ENCODE measurements around the gene ACOT9. TPM values are rescaled to one million over a fixed set of nuclear protein-coding genes. Genes with fewer than 3 reads are reported as not detected.

ACOT9 gene
- total RNA-seq, 1 experiment from 2014 or later: 47.0 TPM

GRCh38 chrX:23670528-23670927 is 72.5 kb downstream of the ACOT9 start:
- H3K36me3 ChIP-seq (ENCODE audit: low read depth): peaks cover 9% of the 10 kb centered on the region
- peaks cover 11% of the 10 kb centered on the region; the same call in 1 of the 2 replicates for H3F3A ChIP-seq (ENCODE audit: insufficient read depth, low read depth)
- H2AFZ ChIP-seq: no peak overlapping the region
- TF ChIP-seq EZH2 (IDR thresholded peaks at IDR 0.05; ENCODE audit: low read depth) (no peak), CTCF (conservative IDR thresholded peaks at IDR 0.05) (no peak)
- H3K79me2 ChIP-seq (ENCODE audit: low read depth): peaks cover 19% of the 10 kb centered on the region
- no peaks in the 10 kb centered on the region for H4K20me1 ChIP-seq (ENCODE audit: insufficient read depth)
- intact Hi-C loops (cut with micrococcal nuclease; ENCODE audit: unreplicated experiment): no loop called here
- no peak overlapping the region for H3K4me2 ChIP-seq
- peaks cover 12% of the 10 kb centered on the region; the same call in 1 of the 2 replicates for H3K4me1 ChIP-seq (replicated peaks; ENCODE audit: insufficient read depth)
- no peak for DNase-seq
- H3K27ac ChIP-seq: no peak overlapping the region
- H3K9me2 ChIP-seq (ENCODE audit: insufficient read depth): no peaks in the 10 kb centered on the region
- no TSS peak for BruUV-seq (replicated peaks)
- no peak overlapping the region for H3K4me3 ChIP-seq
- CTCF ChIA-PET: no interaction called here
- POLR2A ChIA-PET (ENCODE audit: unreplicated experiment): no interaction called here
- no peaks in the 10 kb centered on the region for H3K9me3 ChIP-seq (ENCODE audit: insufficient read depth, low read depth)
- H3K27me3 ChIP-seq (ENCODE audit: insufficient read depth, low read depth): no peaks in the 10 kb centered on the region

DNA sequence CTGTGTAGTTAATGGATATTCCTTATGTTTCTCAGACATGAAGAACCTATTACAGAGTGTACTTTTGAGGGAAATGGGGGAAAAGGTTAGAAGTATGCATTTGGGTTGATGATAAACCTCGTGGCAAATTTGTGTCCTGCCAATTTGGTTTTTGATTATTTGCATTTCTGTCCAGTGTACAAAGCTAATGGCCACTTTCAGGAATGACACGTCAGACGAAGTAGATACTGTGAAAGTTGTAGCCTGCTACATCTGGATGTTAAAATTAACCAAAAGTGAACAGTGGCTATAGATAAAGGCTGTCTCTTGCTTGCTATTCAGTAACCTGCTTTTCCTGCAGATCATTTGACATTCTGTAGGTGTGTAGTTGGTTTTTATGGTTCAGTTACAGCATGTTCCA is 74.7 kb downstream of the ACOT9 start:
- intact Hi-C loops (cut with micrococcal nuclease; ENCODE audit: unreplicated experiment): loop anchor here (5.0 kb wide), 1 partner anchor 484 kb away; no protein-coding TSS in a partner anchor
- peaks cover 19% of the 10 kb centered on the region for H3K79me2 ChIP-seq (ENCODE audit: low read depth)
- H3F3A ChIP-seq (ENCODE audit: insufficient read depth, low read depth): peaks cover 11% of the 10 kb centered on the region; the same call in 1 of the 2 replicates
- peak overlapping the region; percentile 96 for H3K4me2 ChIP-seq
- POLR2A ChIA-PET (ENCODE audit: unreplicated experiment): no interaction called here
- H3K9me2 ChIP-seq (ENCODE audit: insufficient read depth): no peaks in the 10 kb centered on the region
- H3K4me3 ChIP-seq: peak overlapping the region; percentile 61
- CTCF ChIA-PET: interaction anchor here (0.7 kb wide), 1 partner anchor 22 kb away, joined by 3 read pairs; no protein-coding TSS in a partner anchor
- peak overlapping the region; percentile 96 for H2AFZ ChIP-seq
- no peaks in the 10 kb centered on the region for H3K9me3 ChIP-seq (ENCODE audit: insufficient read depth, low read depth)
- H3K36me3 ChIP-seq (ENCODE audit: low read depth): peaks cover 5% of the 10 kb centered on the region
- TF ChIP-seq CTCF (conservative IDR thresholded peaks at IDR 0.05) (no peak), EZH2 (IDR thresholded peaks at IDR 0.05; ENCODE audit: low read depth) (no peak)
- H3K27ac ChIP-seq: peak overlapping the region; percentile 81
- DNase-seq: no peak
- H3K27me3 ChIP-seq (ENCODE audit: insufficient read depth, low read depth): no peaks in the 10 kb centered on the region
- no TSS peak for BruUV-seq (replicated peaks)
- H4K20me1 ChIP-seq (ENCODE audit: insufficient read depth): no peaks in the 10 kb centered on the region
- peaks cover 12% of the 10 kb centered on the region; the same call in 1 of the 2 replicates for H3K4me1 ChIP-seq (replicated peaks; ENCODE audit: insufficient read depth)

- Histone ChIP-seq H3K79me2 (ENCODE audit: low read depth) (peaks cover 19% of the 10 kb centered on the region), H4K20me1 (ENCODE audit: insufficient read depth) (no peaks in the 10 kb centered on the region), H3K9me2 (ENCODE audit: insufficient read depth) (no peaks in the 10 kb centered on the region), H2AFZ (peak within 1 kb of the TSS; percentile 96), H3F3A (ENCODE audit: insufficient read depth, low read depth) (peaks cover 11% of the 10 kb centered on the region; the same call in 1 of the 2 replicates), H3K27me3 (ENCODE audit: insufficient read depth, low read depth) (no peaks in the 10 kb centered on the region), H3K36me3 (ENCODE audit: low read depth) (peaks cover 5% of the 10 kb centered on the region; the same call in 1 of the 2 replicates), H3K27ac (peak within 1 kb of the TSS; percentile 81), H3K9me3 (ENCODE audit: insufficient read depth, low read depth) (no peaks in the 10 kb centered on the region), H3K4me3 (peak within 1 kb of the TSS; percentile 61), H3K4me2 (peak within 1 kb of the TSS; percentile 96), H3K4me1 (replicated peaks; ENCODE audit: insufficient read depth) (peaks cover 12% of the 10 kb centered on the region; the same call in 1 of the 2 replicates)
- no peak for TF ChIP-seq EZH2 (IDR thresholded peaks at IDR 0.05; ENCODE audit: low read depth)
- no peak for TF ChIP-seq CTCF (conservative IDR thresholded peaks at IDR 0.05)
- CTCF ChIA-PET: interaction anchor here (0.6 to 0.8 kb wide), 5 partner anchors 23 to 1607 kb away, joined by 3 to 12 read pairs (median 6); no protein-coding TSS in a partner anchor
- POLR2A ChIA-PET (ENCODE audit: unreplicated experiment): interaction anchor here (0.6 kb wide), 2 partner anchors 115 to 476 kb away, joined by 4 to 6 read pairs; partner anchors contain the start of gene SAT1
- peak; percentile 60 to 87 for DNase-seq
- intact Hi-C loops (cut with micrococcal nuclease; ENCODE audit: unreplicated experiment): loop anchor here (5.0 kb wide), 1 partner anchor 485 kb away; no protein-coding TSS in a partner anchor
- BruUV-seq (replicated peaks): TSS peak; percentile 44
Observed at GRCh38 chrX:23667239-23668177, 75.6 kb downstream of the ACOT9 start, which contains the start of gene PRDX4. TSS of gene PRDX4 (plus strand) at chrX:23667493. CDS start at chrX:23667571, 78 bp downstream.
